ENCODE results near the gene LRMDA. TPM values are rescaled to one million over a fixed set of nuclear protein-coding genes. Genes with fewer than 3 reads are reported as not detected.

Gene LRMDA
- total RNA-seq, 2 experiments from 2014 or later: not detected

DNA sequence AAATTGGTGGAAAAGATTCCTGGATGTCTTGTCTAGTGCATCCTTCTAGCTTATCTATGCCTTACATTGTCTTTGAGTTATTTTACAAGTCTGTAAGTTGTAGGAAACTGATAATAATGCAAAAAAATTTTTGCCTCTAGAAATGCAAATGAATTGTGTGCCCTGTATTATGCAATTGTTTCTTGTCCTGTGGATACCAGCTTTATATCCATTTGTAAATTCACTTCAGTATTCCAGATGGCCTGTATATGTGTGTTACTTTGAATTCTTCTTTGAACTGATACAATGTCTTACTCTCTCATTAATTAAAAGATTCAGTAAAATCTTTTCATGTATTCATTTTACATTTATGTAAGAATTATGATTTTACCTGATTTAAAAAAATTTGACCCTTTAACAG, 234.3 kb downstream of the LRMDA start:
- Histone ChIP-seq H3K36me3 (ENCODE audit: insufficient read depth, low read length) (no peaks in the 10 kb centered on the region), H3K4me2 (ENCODE audit: low read length) (no peak overlapping the region), H3K27ac (ENCODE audit: low read depth, low read length, poor library complexity, severe bottlenecking) (no peak overlapping the region), H3K4me3 (ENCODE audit: low read depth, low read length, poor library complexity, severe bottlenecking) (no peak overlapping the region), H2AFZ (ENCODE audit: low read length) (no peak overlapping the region), H3K9me3 (ENCODE audit: low read length) (no peaks in the 10 kb centered on the region), H4K20me1 (ENCODE audit: insufficient read depth, low read length) (no peaks in the 10 kb centered on the region), H3K9me2 (ENCODE audit: insufficient read depth, low read length) (no peaks in the 10 kb centered on the region), H3K4me1 (ENCODE audit: insufficient read depth, low read length, poor library complexity, severe bottlenecking) (no peaks in the 10 kb centered on the region), H3K79me2 (ENCODE audit: insufficient read depth, low read depth, low read length) (no peaks in the 10 kb centered on the region)
- no peak for DNase-seq (ENCODE audit: low spot score)
- POLR2A ChIA-PET: no interaction called here
- CTCF ChIA-PET (ENCODE audit: unreplicated experiment): no interaction called here
- TF ChIP-seq CTCF (conservative IDR thresholded peaks at IDR 0.05; ENCODE audit: low read length): no peak
- TF ChIP-seq EZH2phosphoT487 (IDR thresholded peaks at IDR 0.05; ENCODE audit: borderline replicate concordance, low read depth, low read length): no peak
- intact Hi-C loops (cut with micrococcal nuclease; ENCODE audit: unreplicated experiment): no loop called here
- no TSS peak for BruUV-seq (replicated peaks)

DNA sequence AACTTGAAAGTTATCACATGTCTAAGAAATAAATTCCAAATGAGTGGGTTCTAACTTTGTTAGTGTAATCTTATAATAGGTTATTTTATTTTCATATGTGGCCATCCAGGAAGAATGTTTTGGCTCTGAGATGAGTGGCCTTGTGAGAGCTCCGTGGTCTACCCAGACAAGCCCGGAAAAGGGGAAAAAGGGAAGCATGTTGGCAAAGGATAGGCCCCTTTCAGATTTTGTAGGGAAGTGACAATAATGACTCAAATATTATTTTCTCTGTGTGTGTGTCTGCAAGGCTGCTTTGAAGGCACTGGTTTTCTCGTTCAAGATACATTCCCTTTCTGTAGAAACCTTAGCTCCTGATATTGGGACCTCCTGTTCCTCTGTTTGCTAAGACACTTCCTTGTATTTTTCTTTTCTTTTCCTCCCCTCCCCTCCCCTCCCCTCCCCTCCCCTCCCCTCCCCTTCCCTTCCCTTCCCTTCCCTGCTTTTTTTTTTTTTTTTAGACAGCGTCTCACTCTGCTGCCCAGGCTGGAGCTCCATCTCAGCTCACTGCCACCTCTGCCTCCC, 240.8 kb downstream of the LRMDA start:
- no peaks in the 10 kb centered on the region for H3K36me3 ChIP-seq (ENCODE audit: insufficient read depth, low read length)
- ChIA-PET POLR2A (no interaction called here), CTCF (ENCODE audit: unreplicated experiment) (no interaction called here)
- no peaks in the 10 kb centered on the region for H3K79me2 ChIP-seq (ENCODE audit: insufficient read depth, low read depth, low read length)
- H3K4me1 ChIP-seq (ENCODE audit: insufficient read depth, low read length, poor library complexity, severe bottlenecking): no peaks in the 10 kb centered on the region
- no peaks in the 10 kb centered on the region for H3K9me3 ChIP-seq (ENCODE audit: low read length)
- TF ChIP-seq EZH2phosphoT487 (IDR thresholded peaks at IDR 0.05; ENCODE audit: borderline replicate concordance, low read depth, low read length): no peak
- no peak for TF ChIP-seq CTCF (conservative IDR thresholded peaks at IDR 0.05; ENCODE audit: low read length)
- no peak overlapping the region for H3K4me2 ChIP-seq (ENCODE audit: low read length)
- H2AFZ ChIP-seq (ENCODE audit: low read length): no peak overlapping the region
- H3K27ac ChIP-seq (ENCODE audit: low read depth, low read length, poor library complexity, severe bottlenecking): no peak overlapping the region
- no peak for DNase-seq (ENCODE audit: low spot score)
- H3K4me3 ChIP-seq (ENCODE audit: low read depth, low read length, poor library complexity, severe bottlenecking): no peak overlapping the region
- intact Hi-C loops (cut with micrococcal nuclease; ENCODE audit: unreplicated experiment): no loop called here
- no TSS peak for BruUV-seq (replicated peaks)
- H4K20me1 ChIP-seq (ENCODE audit: insufficient read depth, low read length): no peaks in the 10 kb centered on the region
- no peaks in the 10 kb centered on the region for H3K9me2 ChIP-seq (ENCODE audit: insufficient read depth, low read length)

DNA sequence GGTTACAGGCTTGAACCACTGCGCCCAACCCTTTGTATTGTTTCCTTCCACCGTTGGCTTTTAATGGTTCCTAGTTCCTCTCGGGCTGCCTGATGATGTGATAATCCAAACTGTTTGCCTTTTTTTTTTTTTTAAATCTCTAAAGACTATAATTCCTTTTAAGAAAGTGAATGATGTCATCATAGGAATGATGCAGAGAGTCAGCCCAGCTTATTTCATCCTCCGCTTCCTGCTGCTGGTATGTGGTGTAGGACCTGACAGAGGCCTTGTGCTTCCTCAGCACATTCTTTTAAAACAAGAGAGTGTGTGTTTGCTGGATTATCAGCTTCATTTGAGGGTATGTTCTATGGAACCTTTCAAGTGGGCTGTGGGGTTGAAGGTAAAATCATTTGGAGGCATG, 241.4 kb downstream of the LRMDA start:
- ChIA-PET POLR2A (no interaction called here), CTCF (ENCODE audit: unreplicated experiment) (no interaction called here)
- no peak overlapping the region for H3K4me3 ChIP-seq (ENCODE audit: low read depth, low read length, poor library complexity, severe bottlenecking)
- BruUV-seq (replicated peaks): no TSS peak
- no peaks in the 10 kb centered on the region for H3K9me3 ChIP-seq (ENCODE audit: low read length)
- no peaks in the 10 kb centered on the region for H3K36me3 ChIP-seq (ENCODE audit: insufficient read depth, low read length)
- H3K27ac ChIP-seq (ENCODE audit: low read depth, low read length, poor library complexity, severe bottlenecking): no peak overlapping the region
- H3K4me1 ChIP-seq (ENCODE audit: insufficient read depth, low read length, poor library complexity, severe bottlenecking): no peaks in the 10 kb centered on the region
- no peaks in the 10 kb centered on the region for H4K20me1 ChIP-seq (ENCODE audit: insufficient read depth, low read length)
- no peaks in the 10 kb centered on the region for H3K9me2 ChIP-seq (ENCODE audit: insufficient read depth, low read length)
- no peak for DNase-seq (ENCODE audit: low spot score)
- H3K4me2 ChIP-seq (ENCODE audit: low read length): no peak overlapping the region
- intact Hi-C loops (cut with micrococcal nuclease; ENCODE audit: unreplicated experiment): no loop called here
- H3K79me2 ChIP-seq (ENCODE audit: insufficient read depth, low read depth, low read length): no peaks in the 10 kb centered on the region
- TF ChIP-seq CTCF (conservative IDR thresholded peaks at IDR 0.05; ENCODE audit: low read length) (no peak), EZH2phosphoT487 (IDR thresholded peaks at IDR 0.05; ENCODE audit: borderline replicate concordance, low read depth, low read length) (no peak)
- no peak overlapping the region for H2AFZ ChIP-seq (ENCODE audit: low read length)

Data from OCI-LY7 (cell line).